Sigmoid colon (tissue), 7 donors: ENCODE data around the gene RIT2. TPM values are rescaled to one million over a fixed set of nuclear protein-coding genes. Genes with fewer than 3 reads are reported as not detected.

Experiments
- DNase-seq: peaks from one replicate; pipeline ENCODE4 v3.0.0-alpha.2; 2019
- H3K27ac ChIP-seq, 4 donors: fragments of 200-600 bp; sonication (generic); one replicate each; pipeline ENCODE4 v1.5.1; 2016 to 2019; ENCODE audit warnings: mild to moderate bottlenecking in 1 of 4
- H3K27me3 ChIP-seq, 3 donors: fragments of 200-600 bp; sonication (generic); one replicate each; pipeline ENCODE4 v1.5.1; 2019; ENCODE audit warnings: mild to moderate bottlenecking in 1 of 3
- H3K36me3 ChIP-seq, 4 donors: fragments of 200-600 bp; sonication (generic); one replicate each; pipeline ENCODE4 v1.5.1; 2016 to 2019
- H3K4me1 ChIP-seq, 4 donors: fragments of 200-600 bp; sonication (generic); one replicate each; pipeline ENCODE4 v1.5.1; 2017 to 2019
- H3K4me3 ChIP-seq, 4 donors: fragments of 200-600 bp; sonication (generic); one replicate each; pipeline ENCODE4 v1.5.1; 2017 to 2019; ENCODE audit warnings: mild to moderate bottlenecking in 2 of 4, moderate library complexity in 1 of 4
- H3K9me3 ChIP-seq, 4 donors: fragments of 200-600 bp in 3 of 4; sonication (generic) in 3 of 4; one replicate each; pipeline versions ENCODE4 v1.5.1 to v1.6.1; 2013 to 2019
- EP300 ChIP-seq, 4 donors: sonication (generic); formaldehyde crosslinking; IDR thresholded peaks; one replicate each; pipeline ENCODE4 v1.6.1; 2017; ENCODE audit warnings: antibody characterized with exemption in 4 of 4
- POLR2A ChIP-seq, 2 donors: fragments of 450-650 bp; IDR thresholded peaks; one replicate each; pipeline ENCODE4 v1.6.1; 2016; ENCODE audit warnings: antibody characterized with exemption in 2 of 2, mild to moderate bottlenecking in 2 of 2, moderate library complexity in 2 of 2
- POLR2AphosphoS5 ChIP-seq, 4 donors: sonication (generic); formaldehyde crosslinking; IDR thresholded peaks; one replicate each; pipeline ENCODE4 v1.6.1; 2017; ENCODE audit warnings: antibody characterized with exemption in 4 of 4
- WGBS, 2 donors: extraction: QIAGEN DNeasy Blood & Tissue Kit; methylation state at CpG; one replicate each; pipeline ENCODE4 v1.1.7; 2013; 5-methylcytosine and 5-hydroxymethylcytosine counted together
- intact Hi-C: fragments of 100-400 bp; cut with DNase I; formaldehyde crosslinking; loops from one replicate; pipeline ENCODE4 v1.15.1; 2023
- polyA plus RNA-seq, 3 donors: library from polyadenylated mRNA; stranded (reverse); fragments of 200-250 nt; gene quantifications; one replicate each; pipeline ENCODE4 v1.2.3, GENCODE V29; 2013
- total RNA-seq, 4 donors: library from RNA; depleted of rRNA; stranded (reverse); fragments of >200 nt; gene quantifications; one replicate each; pipeline ENCODE4 v1.1.0, GENCODE V29; 2016
- TF ChIP-seq, protein P1 (sequence below), 4 experiments: fragments of 450-650 bp in 3 of 4; fragments of 200-600 bp in 1 of 4; IDR thresholded peaks; one replicate each; pipeline ENCODE4 v1.5.1; 2016 to 2019; ENCODE audit warnings: antibody characterized with exemption in 4 of 4, mild to moderate bottlenecking in 3 of 4, moderate library complexity in 2 of 4
- donor health status: healthy with polysubstance abuse.
- donor health status: Bipolar disorder and iron deficiency.
- donor health status: healthy.

Gene RIT2
- total and polyA plus RNA-seq, 7 donors: 0.17 to 1.8 TPM; not detected in 5

DNA sequence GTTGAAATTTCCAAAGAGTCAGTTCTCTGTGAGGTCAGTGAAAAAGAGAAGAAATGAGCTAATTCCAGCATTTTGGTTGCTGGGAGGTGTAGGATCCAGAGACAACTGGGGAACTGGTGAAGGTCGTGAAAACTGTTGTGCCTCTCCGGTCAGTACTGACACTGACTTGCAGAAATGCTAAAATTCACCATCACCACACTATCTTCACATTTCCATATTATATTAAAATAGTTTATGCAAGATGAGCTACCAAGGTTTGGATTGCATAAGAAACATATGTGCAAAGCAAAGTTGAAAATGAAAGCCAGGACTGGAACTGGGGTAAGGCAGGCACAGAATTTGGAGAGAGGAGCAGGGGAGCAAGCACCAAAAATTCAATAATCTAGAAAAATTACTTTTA lies 21.8 kb downstream of the RIT2 start:
- no peaks in the 10 kb centered on the region for H3K27me3 ChIP-seq
- H3K36me3 ChIP-seq: no peaks in the 10 kb centered on the region
- no peak for DNase-seq
- TF ChIP-seq POLR2AphosphoS5 (IDR thresholded peaks at IDR 0.05): no peak
- no peak for TF ChIP-seq POLR2A (IDR thresholded peaks at IDR 0.05)
- TF ChIP-seq, protein P1, sequence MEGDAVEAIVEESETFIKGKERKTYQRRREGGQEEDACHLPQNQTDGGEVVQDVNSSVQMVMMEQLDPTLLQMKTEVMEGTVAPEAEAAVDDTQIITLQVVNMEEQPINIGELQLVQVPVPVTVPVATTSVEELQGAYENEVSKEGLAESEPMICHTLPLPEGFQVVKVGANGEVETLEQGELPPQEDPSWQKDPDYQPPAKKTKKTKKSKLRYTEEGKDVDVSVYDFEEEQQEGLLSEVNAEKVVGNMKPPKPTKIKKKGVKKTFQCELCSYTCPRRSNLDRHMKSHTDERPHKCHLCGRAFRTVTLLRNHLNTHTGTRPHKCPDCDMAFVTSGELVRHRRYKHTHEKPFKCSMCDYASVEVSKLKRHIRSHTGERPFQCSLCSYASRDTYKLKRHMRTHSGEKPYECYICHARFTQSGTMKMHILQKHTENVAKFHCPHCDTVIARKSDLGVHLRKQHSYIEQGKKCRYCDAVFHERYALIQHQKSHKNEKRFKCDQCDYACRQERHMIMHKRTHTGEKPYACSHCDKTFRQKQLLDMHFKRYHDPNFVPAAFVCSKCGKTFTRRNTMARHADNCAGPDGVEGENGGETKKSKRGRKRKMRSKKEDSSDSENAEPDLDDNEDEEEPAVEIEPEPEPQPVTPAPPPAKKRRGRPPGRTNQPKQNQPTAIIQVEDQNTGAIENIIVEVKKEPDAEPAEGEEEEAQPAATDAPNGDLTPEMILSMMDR (IDR thresholded peaks at IDR 0.05): no peak
- no peak for TF ChIP-seq EP300 (IDR thresholded peaks at IDR 0.05)
- intact Hi-C loops: no loop called here
- 88 to 92% methylated on average over 2 of the region's 2 CpGs for WGBS, 2 donors
- H3K27ac ChIP-seq: no peak overlapping the region
- no peak overlapping the region for H3K4me3 ChIP-seq
- H3K9me3 ChIP-seq: no peaks in the 10 kb centered on the region
- no peaks in the 10 kb centered on the region for H3K4me1 ChIP-seq

DNA sequence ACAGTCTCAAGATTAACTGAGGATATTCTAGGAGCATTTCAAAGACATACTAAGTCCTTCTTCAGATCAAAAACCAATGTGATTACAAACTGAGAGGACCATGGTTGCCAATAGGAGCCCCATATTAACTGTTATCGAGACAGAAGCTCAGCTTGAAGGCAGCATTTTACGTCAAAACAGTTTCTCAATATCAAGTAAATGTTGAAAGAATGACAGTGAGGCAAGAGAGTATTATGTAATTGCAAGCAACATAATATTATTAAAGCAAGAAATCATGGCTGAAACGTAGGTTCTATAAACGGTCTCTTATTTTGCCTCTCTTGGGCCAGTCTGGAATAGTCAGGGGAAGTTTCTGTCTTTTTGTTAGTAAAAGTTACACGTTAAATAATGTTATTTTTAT lies 22.9 kb downstream of the RIT2 start:
- Histone ChIP-seq H3K36me3 (no peaks in the 10 kb centered on the region), H3K27me3 (no peaks in the 10 kb centered on the region), H3K27ac (no peak overlapping the region), H3K4me3 (no peak overlapping the region), H3K4me1 (no peaks in the 10 kb centered on the region), H3K9me3 (no peaks in the 10 kb centered on the region)
- TF ChIP-seq EP300 (IDR thresholded peaks at IDR 0.05) (no peak), POLR2AphosphoS5 (IDR thresholded peaks at IDR 0.05) (no peak), POLR2A (IDR thresholded peaks at IDR 0.05) (no peak)
- TF ChIP-seq, protein P1 (IDR thresholded peaks at IDR 0.05): no peak
- intact Hi-C loops: no loop called here
- DNase-seq: no peak
- 70 to 83% methylated on average over 5 of the region's 5 CpGs for whole genome bisulfite sequencing, 2 donors

DNA sequence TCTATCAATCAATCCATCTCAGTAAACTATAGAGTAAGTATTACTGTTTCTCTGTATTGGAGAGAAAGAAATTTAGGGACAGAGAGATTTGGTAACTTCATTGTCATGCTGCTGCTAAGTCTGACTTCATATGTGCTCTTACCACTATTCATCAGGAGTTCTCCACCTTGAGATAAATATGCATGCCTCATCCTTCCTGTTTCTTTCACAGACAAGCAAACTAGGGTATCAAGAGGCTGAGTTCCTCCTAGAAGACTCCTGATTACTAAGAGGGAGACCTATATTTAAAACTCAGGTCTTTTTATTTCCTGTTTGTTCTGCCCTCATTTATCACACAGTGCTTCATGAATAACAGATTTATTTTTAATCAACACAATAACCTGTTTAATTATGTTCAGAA lies 34.1 kb downstream of the RIT2 start:
- Histone ChIP-seq H3K4me1 (no peaks in the 10 kb centered on the region), H3K27ac (no peak overlapping the region), H3K27me3 (no peaks in the 10 kb centered on the region), H3K36me3 (no peaks in the 10 kb centered on the region), H3K9me3 (no peaks in the 10 kb centered on the region), H3K4me3 (no peak overlapping the region)
- DNase-seq: no peak
- intact Hi-C loops: no loop called here
- TF ChIP-seq, protein P1 (IDR thresholded peaks at IDR 0.05): no peak
- no peak for TF ChIP-seq EP300 (IDR thresholded peaks at IDR 0.05)
- no peak for TF ChIP-seq POLR2A (IDR thresholded peaks at IDR 0.05)
- TF ChIP-seq POLR2AphosphoS5 (IDR thresholded peaks at IDR 0.05): no peak

DNA sequence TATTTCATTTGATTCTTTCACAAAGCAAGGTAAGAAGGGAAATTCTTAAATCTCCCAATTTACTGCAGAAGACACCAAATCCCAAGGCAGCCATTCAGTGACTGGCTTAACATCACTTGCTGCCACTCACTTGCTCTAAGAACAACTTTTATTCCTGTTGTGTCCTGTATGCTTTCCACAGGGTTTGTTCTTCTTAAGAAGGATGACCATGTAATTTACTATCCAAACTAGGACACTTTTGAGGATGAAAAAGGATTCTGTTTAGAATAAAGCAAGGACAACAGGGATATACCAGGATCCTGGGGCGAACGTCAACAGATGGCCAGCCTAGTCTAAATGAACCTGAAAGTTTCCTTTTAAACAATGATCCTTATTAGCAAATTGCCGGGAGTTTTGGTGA lies 34.8 kb downstream of the RIT2 start:
- TF ChIP-seq, protein P1 (IDR thresholded peaks at IDR 0.05): no peak
- TF ChIP-seq POLR2AphosphoS5 (IDR thresholded peaks at IDR 0.05) (no peak), POLR2A (IDR thresholded peaks at IDR 0.05) (no peak), EP300 (IDR thresholded peaks at IDR 0.05) (no peak)
- Histone ChIP-seq H3K9me3 (no peaks in the 10 kb centered on the region), H3K36me3 (no peaks in the 10 kb centered on the region), H3K27me3 (no peaks in the 10 kb centered on the region), H3K4me3 (no peak overlapping the region), H3K27ac (no peak overlapping the region), H3K4me1 (no peaks in the 10 kb centered on the region)
- intact Hi-C loops: no loop called here
- WGBS, 2 donors: 79 to 90% methylated on average over 3 of the region's 3 CpGs
- no peak for DNase-seq

DNA sequence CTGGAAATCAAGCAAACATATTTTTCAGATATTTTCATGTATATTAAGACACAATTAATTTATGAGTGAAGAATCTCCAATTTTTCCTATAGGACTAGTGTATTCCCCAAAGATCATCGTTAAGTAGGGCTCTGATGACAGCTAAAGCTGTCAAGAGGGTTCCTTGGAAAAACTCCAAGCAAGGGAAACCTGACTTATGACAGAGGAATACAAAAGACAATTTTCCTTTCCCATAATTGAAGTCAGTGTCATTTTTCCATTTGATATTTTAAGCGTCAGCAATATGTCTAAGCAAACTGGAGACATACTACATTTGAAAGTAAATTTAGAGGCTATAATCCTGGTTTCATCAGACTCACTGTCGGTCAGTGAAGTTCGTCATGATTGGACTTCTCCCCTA lies 36.1 kb downstream of the RIT2 start:
- Histone ChIP-seq H3K4me3 (no peak overlapping the region), H3K9me3 (no peaks in the 10 kb centered on the region), H3K36me3 (no peaks in the 10 kb centered on the region), H3K27ac (no peak overlapping the region), H3K27me3 (no peaks in the 10 kb centered on the region), H3K4me1 (no peaks in the 10 kb centered on the region)
- TF ChIP-seq EP300 (IDR thresholded peaks at IDR 0.05) (no peak), POLR2A (IDR thresholded peaks at IDR 0.05) (no peak), POLR2AphosphoS5 (IDR thresholded peaks at IDR 0.05) (no peak)
- TF ChIP-seq, protein P1 (IDR thresholded peaks at IDR 0.05): no peak
- 67 to 77% methylated on average over 4 of the region's 4 CpGs for WGBS, 2 donors
- no peak for DNase-seq
- intact Hi-C loops: no loop called here
